Memory B cell (primary cell): ENCODE results near the gene AGXT.

ENCODE experiments used
- ATAC-seq: fragments of 150-1000 bp; cut with Tn5 transposase; 2 replicates; pipeline ENCODE4 v1.10.0; 2021; ENCODE audit warnings: low read depth, mild to moderate bottlenecking, moderate library complexity
- DNase-seq, 2 donors: peaks; one replicate each; pipeline ENCODE4 v3.0.0; 2022; ENCODE audit warnings: low spot score in 2 of 2
- H3K27ac Mint-ChIP-seq: one replicate; pipeline ENCODE4 v1.8.0; 2022; ENCODE audit warnings: mild to moderate bottlenecking, moderate library complexity, mixed read lengths
- H3K27me3 Mint-ChIP-seq: one replicate; pipeline ENCODE4 v1.8.0; 2022; ENCODE audit warnings: mixed read lengths
- H3K36me3 Mint-ChIP-seq: one replicate; pipeline ENCODE4 v1.8.0; 2022; ENCODE audit warnings: mild to moderate bottlenecking, mixed read lengths
- H3K4me1 Mint-ChIP-seq: one replicate; pipeline ENCODE4 v1.8.0; 2022; ENCODE audit warnings: mixed read lengths
- H3K4me3 Mint-ChIP-seq: one replicate; pipeline ENCODE4 v1.8.0; 2022; ENCODE audit warnings: mild to moderate bottlenecking, moderate library complexity, mixed read lengths
- H3K9me3 Mint-ChIP-seq: one replicate; pipeline ENCODE4 v1.8.0; 2022; ENCODE audit warnings: mixed read lengths

Gene AGXT

GRCh38 chr2:240868286-240869108 lies at the start of gene AGXT:
Gene AGXT (plus strand): TSS chr2:240868824. CDS start chr2:240868866, 42 bp downstream.
- no peak within 1 kb of the TSS for H3K27ac Mint-ChIP-seq
- no peaks in the 10 kb centered on the region for H3K4me1 Mint-ChIP-seq

GRCh38 chr2:240819126-240819857 lies 49.3 kb upstream of the AGXT start:
- ATAC-seq: no peak
- Mint-ChIP-seq H3K36me3 (peaks cover 3% of the 10 kb centered on the region), H3K27me3 (peaks cover 29% of the 10 kb centered on the region)

More at GRCh38 chr2:240868286-240869108, at the start of gene AGXT:
- no peaks in the 10 kb centered on the region for H3K9me3 Mint-ChIP-seq
- H3K27me3 Mint-ChIP-seq: peaks cover 6% of the 10 kb centered on the region
- H3K36me3 Mint-ChIP-seq: no peaks in the 10 kb centered on the region
- no peak within 1 kb of the TSS for H3K4me3 Mint-ChIP-seq
- DNase-seq (no peak), ATAC-seq (no peak)

DNA sequence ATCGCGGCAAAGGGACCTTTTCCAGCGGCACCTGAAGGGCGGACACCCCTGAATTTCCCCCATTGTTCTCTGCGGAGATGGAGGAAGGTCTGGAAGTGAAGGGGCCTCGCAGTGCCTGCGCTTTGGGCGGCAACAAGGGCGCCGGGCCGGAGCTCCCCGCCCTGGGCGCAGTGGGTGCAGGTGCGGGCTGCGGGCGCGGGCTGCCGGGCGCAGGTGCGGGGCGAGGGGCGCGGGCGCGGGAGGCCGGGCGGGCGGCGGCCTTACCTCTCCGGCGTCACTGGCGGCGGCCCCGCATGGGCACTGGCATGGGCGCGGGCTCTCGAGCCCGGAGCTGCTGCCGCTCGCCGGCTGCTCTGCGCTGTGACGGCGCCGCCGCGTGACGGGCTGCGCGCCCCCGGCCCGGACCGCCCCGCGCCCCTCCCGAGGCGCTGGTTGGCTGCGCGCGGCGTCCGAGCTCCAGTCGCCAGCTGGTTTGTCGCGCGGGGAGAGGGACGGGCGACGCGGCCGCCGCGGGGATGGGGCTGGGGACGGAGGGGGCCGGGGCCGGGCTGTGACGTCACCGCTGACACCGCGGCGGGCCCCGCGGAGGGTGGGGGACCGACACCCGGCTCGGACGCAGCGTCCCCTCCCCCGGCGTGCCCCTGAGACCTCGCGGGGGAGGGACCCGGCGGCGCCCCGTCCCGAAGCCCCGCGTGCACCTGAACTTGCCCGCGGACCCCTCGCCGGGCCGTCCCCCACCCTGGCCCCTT lies 48.6 kb upstream of the AGXT start, which contains the start of gene KIF1A:
TSS of gene KIF1A (minus strand) at position 362 of the 749 bp plus-strand sequence. CDS start 22,467 bp downstream, outside the sequence.
- ATAC-seq (peak; percentile 17), DNase-seq (no peak)
- Mint-ChIP-seq H3K27ac (no peak within 1 kb of the TSS), H3K4me3 (peak within 1 kb of the TSS; percentile 51), H3K27me3 (peaks cover 34% of the 10 kb centered on the region), H3K36me3 (peaks cover 3% of the 10 kb centered on the region), H3K9me3 (peaks cover 2% of the 10 kb centered on the region), H3K4me1 (peaks cover 2% of the 10 kb centered on the region)

More at GRCh38 chr2:240819126-240819857, 49.3 kb upstream of the AGXT start:
- no peak overlapping the region for H3K27ac Mint-ChIP-seq
- no peak for DNase-seq
- H3K4me1 Mint-ChIP-seq: peaks cover 2% of the 10 kb centered on the region
- peaks cover 3% of the 10 kb centered on the region for H3K9me3 Mint-ChIP-seq
- H3K4me3 Mint-ChIP-seq: peak overlapping the region; percentile 24

DNA sequence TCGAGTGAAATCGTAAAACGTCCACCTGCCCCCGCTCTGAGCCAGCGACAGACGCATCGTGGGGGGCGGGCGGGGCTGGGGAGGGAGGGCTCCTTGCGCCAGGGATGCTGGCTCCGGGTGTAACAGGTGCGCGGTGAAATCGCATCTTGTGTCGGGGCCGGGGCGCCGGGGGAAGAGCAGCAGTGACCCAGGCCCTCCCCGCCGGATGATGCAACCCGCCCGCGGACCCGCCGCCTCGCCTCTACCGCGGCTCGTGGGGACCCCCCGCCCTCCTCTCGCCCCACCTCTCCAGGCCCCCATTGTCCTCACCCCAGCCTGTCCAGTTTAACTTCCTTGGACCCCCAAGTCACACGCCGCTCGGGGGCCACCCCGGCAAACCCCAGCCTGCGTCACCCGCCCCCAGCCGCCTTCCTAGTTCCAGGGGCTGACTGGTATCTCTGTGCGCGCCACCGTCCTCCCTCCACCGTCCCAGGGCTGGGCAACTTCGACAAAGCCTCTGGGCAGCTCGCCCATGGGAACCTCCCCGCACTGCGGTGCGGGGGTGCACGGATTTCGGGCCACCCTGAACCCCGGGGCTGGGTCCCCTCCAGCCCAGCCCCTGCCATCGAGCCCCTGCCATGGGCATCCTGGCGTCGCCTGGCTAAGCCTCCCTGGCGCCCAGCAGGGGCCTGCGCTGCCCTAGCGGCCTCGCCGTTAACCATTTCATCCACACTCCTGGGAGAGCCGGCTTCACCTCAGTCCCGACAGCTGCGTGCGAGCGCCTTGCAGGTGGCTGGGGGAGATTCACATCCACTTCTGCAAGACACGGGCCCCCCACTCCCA lies 47.8 kb upstream of the AGXT start:
- Mint-ChIP-seq H3K4me3 (peak overlapping the region; percentile 51), H3K9me3 (peaks cover 2% of the 10 kb centered on the region), H3K27me3 (peaks cover 35% of the 10 kb centered on the region), H3K27ac (no peak overlapping the region), H3K4me1 (peaks cover 2% of the 10 kb centered on the region), H3K36me3 (peaks cover 3% of the 10 kb centered on the region)
- peak; percentile 32 for ATAC-seq
- no peak for DNase-seq

GRCh38 chr2:240821429-240821778 lies 47.2 kb upstream of the AGXT start:
- ATAC-seq (no peak), DNase-seq (no peak)
- H3K27ac Mint-ChIP-seq: no peak overlapping the region
- H3K27me3 Mint-ChIP-seq: peaks cover 34% of the 10 kb centered on the region
- peaks cover 2% of the 10 kb centered on the region for H3K9me3 Mint-ChIP-seq
- H3K4me3 Mint-ChIP-seq: peak overlapping the region; percentile 27
- H3K36me3 Mint-ChIP-seq: peaks cover 3% of the 10 kb centered on the region
- H3K4me1 Mint-ChIP-seq: peaks cover 2% of the 10 kb centered on the region

DNA sequence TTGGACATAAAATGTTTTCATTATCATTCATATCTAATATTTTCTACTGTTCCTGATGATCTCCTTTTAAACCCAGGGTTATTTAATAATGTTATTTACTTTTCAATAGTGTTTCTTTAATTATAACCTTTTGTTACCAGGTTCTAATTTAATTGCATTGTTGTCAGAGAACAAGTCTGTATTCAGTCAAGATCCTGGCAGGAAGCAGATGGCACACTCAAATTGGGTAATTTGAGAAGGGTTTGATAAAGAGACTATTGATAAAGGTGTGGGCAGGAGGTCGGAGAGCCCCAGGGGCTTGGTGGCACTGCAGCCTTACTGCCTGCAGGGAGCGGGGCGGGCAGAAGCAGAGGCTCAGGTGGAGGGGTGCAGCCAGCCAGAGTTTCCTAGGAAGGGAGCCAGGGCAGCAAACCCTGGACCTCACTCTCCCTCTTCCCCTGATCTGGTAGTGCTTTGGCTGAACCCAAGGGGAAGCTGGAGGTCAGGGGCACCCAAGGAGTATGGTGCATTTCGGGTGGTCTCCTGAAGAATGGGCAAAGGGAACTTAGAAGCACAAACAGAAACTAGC lies 46.3 kb upstream of the AGXT start:
- H3K9me3 Mint-ChIP-seq: peaks cover 2% of the 10 kb centered on the region
- peaks cover 36% of the 10 kb centered on the region for H3K27me3 Mint-ChIP-seq
- no peak overlapping the region for H3K27ac Mint-ChIP-seq
- DNase-seq (no peak), ATAC-seq (no peak)
- peaks cover 3% of the 10 kb centered on the region for H3K36me3 Mint-ChIP-seq
- H3K4me1 Mint-ChIP-seq: peaks cover 2% of the 10 kb centered on the region
- H3K4me3 Mint-ChIP-seq: no peak overlapping the region

DNA sequence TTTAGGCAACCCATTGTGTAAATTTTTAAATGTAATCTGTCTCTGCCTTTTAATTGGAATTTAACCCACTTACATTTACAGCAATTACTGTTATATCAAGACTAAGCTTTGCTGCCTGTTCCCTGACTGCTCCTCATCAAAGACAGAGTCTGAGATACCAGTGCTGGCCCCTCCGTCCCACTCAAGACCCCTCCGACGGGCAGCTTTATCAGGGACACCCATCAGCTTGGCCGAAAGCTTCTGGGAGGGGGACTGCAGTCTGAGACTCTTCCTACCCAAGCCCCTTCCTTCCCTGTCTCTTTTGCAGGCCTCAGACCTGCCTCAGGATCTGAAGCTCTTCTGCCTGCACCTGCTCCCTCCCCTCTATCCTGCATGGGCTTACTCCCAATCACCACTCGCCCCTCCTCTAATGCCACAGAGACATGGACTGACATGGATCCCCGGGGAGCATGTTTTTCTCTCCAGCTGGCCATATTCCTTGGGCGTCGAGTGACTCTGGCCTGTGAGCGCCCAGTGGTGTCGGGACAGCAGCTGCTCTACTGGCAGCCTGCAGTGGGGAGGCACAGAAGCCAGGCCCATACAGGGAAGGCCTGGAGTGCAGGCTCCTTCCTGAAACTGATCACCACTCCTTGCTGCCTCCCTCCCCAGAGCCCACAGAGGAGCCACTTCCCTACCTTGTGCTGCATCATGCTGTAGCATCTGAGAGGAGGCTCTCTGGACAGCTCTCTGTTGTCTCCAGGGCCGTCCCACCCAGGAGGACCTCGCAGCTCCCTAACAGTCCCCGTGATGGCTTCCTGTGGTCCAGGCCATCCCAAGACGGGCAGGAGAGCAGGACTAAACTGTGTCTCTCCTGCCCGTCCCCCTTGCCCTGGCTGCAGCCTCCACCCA lies 44.9 kb upstream of the AGXT start:
- ATAC-seq: no peak
- H3K9me3 Mint-ChIP-seq: peaks cover 2% of the 10 kb centered on the region
- peaks cover 35% of the 10 kb centered on the region for H3K27me3 Mint-ChIP-seq
- H3K4me3 Mint-ChIP-seq: no peak overlapping the region
- no peaks in the 10 kb centered on the region for H3K4me1 Mint-ChIP-seq
- DNase-seq: no peak
- peak overlapping the region; percentile 28 for H3K27ac Mint-ChIP-seq
- peaks cover 3% of the 10 kb centered on the region for H3K36me3 Mint-ChIP-seq

GRCh38 chr2:240825476-240825875 lies 43.1 kb upstream of the AGXT start:
- Mint-ChIP-seq H3K4me3 (no peak overlapping the region), H3K9me3 (peaks cover 2% of the 10 kb centered on the region), H3K36me3 (peaks cover 3% of the 10 kb centered on the region), H3K27ac (no peak overlapping the region), H3K27me3 (peaks cover 38% of the 10 kb centered on the region), H3K4me1 (no peaks in the 10 kb centered on the region)
- ATAC-seq (no peak), DNase-seq (no peak)

DNA sequence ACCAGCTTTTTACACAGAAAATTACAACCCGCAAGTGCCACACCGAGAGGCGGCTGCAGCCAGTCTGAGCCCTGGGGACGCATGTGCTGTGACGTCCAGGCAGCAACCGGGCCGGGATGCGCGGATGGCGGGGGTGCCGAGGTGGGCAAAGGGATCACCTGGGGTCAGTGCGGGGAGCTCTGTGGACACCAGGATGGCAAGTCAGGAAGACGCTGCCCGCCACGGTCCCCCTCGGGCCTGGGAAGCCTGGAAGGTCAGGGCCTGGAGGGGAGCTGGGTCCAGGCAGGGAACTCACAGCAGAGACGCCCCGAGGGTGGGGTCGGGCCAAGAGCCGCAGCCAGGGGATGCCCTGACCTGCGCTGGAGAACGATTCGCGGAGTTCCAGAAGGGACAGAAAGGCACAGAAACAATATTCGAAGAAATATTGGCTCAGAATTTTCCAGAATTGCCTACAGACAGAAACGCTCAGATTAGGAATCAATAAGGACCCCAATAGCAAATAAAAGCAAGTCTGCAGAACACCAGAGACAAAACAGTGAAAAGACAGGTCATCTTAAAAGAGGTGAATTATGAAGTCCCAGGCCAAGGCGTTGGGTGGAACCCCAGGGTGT lies 36.9 kb upstream of the AGXT start:
- DNase-seq (no peak), ATAC-seq (no peak)
- Mint-ChIP-seq H3K9me3 (no peaks in the 10 kb centered on the region), H3K27ac (no peak overlapping the region), H3K4me3 (peak overlapping the region; percentile 46), H3K27me3 (peaks cover 14% of the 10 kb centered on the region), H3K4me1 (no peaks in the 10 kb centered on the region), H3K36me3 (no peaks in the 10 kb centered on the region)

GRCh38 chr2:240832205-240832727 lies 36.4 kb upstream of the AGXT start:
- peak; percentile 94 to 95 for DNase-seq
- Mint-ChIP-seq H3K27me3 (peaks cover 15% of the 10 kb centered on the region), H3K4me3 (no peak overlapping the region)

DNA sequence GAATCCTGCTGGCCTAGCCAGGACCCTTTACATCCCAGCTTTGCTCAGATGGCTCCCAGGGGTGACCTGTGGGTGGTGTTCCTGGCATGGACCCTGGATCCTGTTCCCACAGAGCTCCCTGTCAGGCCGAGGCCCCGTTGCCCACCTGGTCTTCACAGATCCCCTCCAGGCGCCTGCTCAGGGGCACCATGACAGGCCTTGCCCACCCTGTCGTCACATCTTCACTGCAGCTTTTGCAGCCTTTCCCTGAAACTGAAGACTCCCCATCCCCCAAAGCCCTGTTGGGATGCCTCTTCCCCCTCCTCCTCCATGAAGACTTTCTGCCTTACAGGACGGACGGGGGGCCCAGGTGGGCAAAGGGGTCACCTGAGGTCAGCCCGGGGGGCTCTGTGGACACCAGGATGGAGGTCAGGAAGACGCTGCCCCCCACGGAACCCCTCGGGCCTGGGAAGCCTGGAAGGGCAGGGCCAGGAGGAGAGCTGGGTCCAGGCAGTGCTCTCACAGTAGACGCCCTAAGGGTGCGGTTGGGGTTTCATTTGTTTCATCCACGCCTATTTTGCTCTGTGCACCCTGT lies 35.6 kb upstream of the AGXT start:
- peaks cover 15% of the 10 kb centered on the region for H3K27me3 Mint-ChIP-seq
- DNase-seq (no peak), ATAC-seq (no peak)
- H3K4me3 Mint-ChIP-seq: no peak overlapping the region
- H3K27ac Mint-ChIP-seq: no peak overlapping the region
- H3K36me3 Mint-ChIP-seq: no peaks in the 10 kb centered on the region
- H3K9me3 Mint-ChIP-seq: no peaks in the 10 kb centered on the region
- no peaks in the 10 kb centered on the region for H3K4me1 Mint-ChIP-seq

More at GRCh38 chr2:240832205-240832727, 36.4 kb upstream of the AGXT start:
- peak overlapping the region; percentile 91 for H3K27ac Mint-ChIP-seq
- ATAC-seq: peak; percentile 92
- H3K36me3 Mint-ChIP-seq: no peaks in the 10 kb centered on the region
- H3K4me1 Mint-ChIP-seq: no peaks in the 10 kb centered on the region
- H3K9me3 Mint-ChIP-seq: no peaks in the 10 kb centered on the region
